HL-60/S4 treated with retinoic acid at 250 ng/mL for 4 days and 3 days (cell line): ENCODE measurements around the gene ADK.
"Not testable (repeated sequence)": the region's sequence is repeated elsewhere in the genome, so short reads cannot be mapped to it uniquely, and the experiment has no call there.

ENCODE experiments used
- in situ Hi-C: fragments of 300-500 bp; cut with MboI; formaldehyde crosslinking; loops from 2 replicates; pipeline ENCODE4 v1.7.0; 2022; ENCODE audit warnings: low sequenced_read_pairs

Gene ADK

DNA sequence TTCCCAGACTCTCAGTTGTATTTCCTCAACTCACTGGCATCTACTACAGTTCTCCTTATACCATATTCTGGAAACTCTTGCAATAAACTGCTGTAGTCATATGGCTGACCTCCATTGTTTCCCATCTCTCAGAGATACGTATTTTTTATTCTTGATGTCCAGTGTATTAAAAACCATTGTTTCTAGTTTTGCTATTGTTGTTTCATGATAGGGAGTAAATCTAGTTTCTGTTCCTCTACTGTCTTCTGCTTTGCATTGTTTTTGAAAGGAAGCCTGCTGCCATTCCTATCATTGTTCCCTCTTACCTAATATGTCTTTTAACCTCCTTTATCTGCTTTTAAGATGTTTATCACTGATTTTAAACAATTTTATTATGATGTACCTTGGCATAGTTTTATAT, 255.0 kb downstream of the ADK start:
- in situ Hi-C loops, result no loop called here

DNA sequence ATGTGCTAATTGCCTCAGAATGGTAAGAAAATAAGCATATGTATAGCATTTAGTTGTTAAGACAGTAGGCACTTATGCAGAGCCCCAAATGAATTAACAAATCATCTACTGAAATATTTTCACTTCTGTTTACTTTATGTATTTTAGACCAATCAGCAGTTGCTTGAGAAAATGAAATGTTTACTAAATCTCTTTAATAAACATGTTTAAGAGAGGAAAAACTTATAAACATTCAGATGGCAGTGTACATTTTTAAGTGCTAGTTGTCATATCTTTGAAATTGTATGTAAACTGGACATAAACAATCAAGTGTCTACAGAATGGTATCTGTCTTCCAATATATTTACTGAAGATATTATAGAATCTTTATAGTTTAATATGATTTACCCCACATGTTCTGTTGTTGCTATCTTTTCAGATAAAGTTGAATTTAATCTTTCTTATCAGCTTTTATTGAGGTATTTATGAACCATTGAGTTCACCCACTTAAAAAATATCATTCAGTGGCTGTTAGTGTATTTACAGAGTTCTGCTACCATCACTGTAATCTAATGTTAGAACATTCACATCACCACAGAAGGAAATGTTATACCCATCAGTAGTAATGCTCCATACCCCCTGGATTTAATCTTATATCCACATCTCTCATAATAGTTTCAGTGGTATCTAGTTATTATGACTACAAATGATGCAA, 264.3 kb downstream of the ADK start:
- in situ Hi-C loops, result no loop called here

DNA sequence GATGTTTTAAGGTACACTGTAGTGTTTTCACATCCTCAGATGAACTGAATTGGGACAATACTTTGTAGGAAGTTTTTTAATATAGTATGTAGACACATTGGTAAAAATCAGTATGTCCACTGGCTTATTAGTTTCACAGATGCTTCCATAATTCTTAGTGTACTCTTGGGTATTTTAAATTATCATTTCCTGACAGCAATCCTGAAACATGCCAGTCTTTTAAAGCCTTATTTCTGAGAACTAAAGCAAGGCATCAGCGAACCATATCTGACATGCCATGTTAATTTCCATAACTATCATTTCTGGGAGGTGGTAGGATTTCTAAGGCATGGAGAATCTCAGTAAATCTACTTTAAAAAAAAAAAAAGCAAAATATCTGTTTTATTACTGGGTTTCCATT, 266.4 kb downstream of the ADK start:
- in situ Hi-C loops, result no loop called here

DNA sequence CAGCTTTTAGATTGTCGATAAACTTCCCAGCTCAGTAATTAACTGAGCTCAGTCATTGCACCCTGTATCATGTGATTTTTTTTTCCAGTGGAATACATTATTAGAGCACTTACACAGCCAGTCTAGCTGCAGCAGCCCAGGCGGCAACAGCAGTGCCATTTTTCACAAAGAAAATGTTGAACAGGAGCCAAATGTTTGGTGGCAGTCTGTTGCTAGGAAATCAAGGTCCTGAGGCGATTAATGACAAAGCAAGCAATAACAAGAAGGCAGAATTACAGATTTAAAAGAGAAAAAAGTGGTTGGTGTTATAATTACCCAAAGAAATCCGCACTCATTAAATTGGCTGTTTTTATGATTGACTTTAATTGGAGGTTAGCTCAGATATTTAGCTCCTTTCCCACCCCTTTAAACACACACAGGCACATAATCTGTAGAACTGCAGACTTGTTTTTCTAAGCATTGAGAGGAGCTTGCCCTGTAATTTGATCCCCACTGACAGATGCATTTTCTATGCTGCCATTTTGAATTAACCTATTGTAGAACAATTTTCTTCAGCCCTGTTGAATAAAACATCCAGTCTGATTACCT, 267.4 kb downstream of the ADK start:
- in situ Hi-C loops, result no loop called here

DNA sequence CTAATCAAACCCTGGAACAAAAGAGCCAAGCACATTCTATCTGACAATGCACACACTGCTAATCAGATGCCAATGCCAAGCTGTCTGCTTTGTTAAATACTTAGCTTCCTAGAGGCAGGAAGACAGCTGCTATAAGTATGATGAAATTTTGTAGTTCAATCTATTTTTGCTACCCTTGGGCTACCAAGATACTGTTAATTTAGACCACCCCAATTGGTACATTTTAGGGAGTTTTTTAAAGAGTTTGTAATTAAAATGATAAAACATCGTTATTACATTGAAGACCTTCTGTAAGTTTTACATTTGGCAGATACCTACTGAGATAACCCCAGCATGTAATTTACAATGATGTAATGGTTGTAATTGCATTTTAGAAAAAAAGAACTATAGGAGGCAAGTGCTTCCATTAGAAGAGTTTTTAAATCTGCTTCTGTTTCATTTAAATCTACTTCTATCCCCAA, 268.5 kb downstream of the ADK start:
- in situ Hi-C loops, result no loop called here

DNA sequence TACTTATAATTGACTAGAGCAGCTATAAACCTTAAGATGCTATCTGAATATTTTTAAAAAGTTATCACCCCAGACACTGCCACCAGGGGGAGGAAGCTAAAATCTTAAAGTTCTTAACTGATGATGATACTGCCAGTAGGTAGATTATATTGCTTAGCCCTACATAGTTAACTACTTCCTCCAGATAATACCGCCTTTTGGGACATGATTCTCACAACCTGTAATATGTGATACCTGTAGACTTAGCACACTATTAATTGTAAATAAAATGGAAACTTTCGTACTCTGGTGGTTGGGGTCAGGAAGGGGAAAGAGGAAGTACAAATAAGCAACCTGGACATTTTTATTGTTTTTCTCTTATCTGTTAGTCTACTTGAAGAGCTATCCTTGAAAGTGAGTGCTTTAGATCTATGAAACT, 268.9 kb downstream of the ADK start:
- in situ Hi-C loops, result no loop called here

DNA sequence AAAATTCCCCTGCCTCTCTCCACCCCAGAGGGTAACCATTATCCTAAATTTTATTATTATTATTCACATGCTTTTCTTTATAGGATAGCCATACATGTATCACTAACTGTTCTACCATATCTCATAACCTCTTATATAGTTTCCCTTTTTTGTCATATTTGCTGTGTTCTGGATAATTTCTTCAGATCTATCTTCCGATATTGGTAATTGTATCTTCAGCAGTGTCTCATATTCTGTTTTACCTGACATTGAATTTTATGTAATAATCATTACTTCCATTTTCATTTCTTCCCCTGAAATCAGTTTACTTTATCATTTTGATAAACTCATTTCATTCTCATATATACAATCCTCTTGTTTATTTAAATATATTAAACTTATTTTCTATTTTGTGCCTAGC, 273.5 kb downstream of the ADK start:
- in situ Hi-C loops, result no loop called here

DNA sequence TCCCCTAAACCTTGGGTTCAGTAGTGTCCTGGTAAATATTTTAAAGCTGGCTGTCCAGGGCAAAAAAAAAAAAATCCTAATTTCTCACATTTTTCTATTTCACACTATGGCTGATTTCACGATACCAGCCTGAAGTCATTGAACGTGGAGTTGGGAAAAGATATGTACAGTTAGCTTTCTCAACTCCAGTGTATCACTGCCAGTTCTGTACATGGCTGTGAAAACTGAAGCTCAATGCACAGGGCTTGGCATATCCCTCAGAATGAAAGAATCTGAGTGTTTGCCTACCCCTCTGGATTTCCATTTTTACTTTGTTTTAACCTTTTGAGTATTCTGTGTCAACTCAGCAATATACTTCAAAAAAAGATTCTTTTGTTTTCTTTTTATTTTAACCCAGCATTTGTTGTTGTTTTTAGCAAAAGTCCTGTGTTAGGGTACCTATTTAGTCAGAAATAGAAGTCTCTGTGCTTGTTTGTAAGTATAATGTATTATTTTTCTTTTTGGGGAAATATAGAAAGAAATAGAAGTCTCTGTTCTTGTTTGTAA, 274.5 kb downstream of the ADK start:
- in situ Hi-C loops, result no loop called here

DNA sequence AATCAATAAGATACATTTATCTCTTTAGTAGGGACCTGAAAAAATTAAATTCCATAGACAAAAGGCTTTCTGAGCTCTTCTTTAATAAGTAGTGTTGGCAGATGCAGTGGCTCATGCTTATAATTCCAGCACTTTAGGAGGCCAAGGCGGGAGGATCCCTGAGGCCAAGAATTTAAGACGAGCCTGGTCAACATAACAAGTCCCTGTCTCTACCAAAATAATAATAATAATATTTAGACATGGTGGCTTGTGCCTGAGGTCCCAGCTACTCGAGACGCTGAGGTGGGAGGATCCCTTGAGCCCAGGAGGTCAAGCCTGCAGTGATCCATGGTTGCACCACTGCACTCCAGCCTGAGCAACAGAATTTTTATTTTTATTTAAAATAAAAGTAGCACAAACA, 280.8 kb downstream of the ADK start:
- in situ Hi-C loops, result no loop called here

DNA sequence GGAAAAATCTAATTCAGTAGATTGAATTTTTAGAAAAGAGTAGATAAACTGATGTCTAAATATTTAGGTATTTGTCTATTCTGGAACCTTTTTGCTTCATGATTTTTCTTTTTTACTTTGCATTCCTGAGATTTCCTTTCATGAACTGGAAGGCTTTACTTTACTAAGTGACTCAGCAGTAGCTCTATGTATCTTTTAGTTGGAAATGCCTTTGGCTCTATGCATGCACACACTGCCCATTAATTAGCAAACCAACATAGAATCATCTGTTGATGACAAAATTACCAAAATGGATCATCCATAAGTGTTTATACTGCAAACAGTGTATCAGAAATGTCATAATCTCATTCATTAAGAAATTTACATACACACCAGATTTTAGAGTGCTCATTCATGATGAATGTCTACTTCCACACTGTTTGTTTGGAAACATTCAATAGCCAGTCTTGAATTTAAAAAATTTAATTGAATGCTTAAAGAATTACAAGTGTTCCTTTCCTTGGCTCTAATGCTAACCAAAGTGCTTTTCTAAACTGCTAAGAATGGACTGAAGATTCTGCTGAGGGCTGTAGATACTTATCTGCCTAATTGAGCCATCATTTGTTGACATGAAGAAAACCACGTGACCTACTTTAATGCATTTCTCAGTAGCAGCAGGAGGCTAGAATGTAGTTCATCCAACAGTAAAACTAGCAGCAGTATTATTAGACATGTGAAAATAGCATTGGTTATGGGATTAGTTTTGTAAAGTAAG, 282.0 kb downstream of the ADK start:
- in situ Hi-C loops, result no loop called here

DNA sequence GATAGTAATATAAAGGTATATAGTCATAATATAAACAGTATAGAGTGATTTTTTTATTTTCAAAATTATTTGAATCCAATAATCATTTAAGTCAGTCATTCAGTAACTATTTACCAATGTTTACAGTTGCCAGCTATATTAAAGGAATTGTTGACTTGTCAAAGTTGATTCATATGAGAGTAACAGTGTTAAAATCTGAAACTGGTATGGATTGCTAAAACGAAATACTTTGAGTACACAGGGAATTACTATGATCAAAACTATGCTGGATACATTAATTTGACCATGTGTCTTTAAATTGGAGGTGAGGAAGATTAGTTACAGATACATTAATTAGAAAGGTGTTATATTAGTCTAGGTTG, 282.6 kb downstream of the ADK start:
- in situ Hi-C loops, result no loop called here

DNA sequence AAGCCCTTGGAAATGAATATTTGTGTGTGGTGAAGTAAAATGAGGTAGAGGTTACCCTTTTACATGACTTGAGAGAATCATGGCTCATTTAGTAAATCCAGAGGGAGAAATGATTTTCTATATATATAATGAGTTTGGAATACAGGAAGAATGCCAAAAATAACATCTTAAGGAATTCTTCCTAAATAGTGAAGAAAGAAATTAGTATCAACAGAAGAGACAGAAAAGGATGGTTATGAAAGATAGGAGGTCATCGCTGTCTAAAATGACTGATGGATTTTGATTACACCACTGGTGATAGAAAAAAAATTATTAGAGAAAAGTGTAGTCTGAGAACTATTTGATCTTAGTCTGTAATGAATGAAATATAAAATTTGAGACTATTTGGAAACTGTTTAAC, 283.0 kb downstream of the ADK start:
- in situ Hi-C loops, result no loop called here

DNA sequence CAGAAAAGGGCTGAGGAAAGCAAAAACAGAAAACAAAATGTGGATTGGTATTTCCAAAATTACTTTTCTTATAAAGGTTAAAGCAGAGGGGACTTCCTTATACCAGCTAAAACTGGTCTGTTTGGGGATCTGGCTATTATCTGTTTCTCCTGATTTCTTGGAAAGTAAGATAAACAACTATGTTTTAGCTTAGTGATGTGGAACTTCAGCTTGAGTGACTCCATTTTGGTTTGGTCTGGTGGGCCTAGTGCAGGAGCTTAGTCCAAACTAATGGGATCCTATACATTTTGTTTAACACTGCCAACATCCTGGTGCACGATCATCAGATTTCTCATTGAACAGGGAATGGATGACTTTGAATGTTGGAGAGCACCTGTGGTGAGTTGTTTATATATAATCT, 283.5 kb downstream of the ADK start:
- in situ Hi-C loops, result no loop called here

DNA sequence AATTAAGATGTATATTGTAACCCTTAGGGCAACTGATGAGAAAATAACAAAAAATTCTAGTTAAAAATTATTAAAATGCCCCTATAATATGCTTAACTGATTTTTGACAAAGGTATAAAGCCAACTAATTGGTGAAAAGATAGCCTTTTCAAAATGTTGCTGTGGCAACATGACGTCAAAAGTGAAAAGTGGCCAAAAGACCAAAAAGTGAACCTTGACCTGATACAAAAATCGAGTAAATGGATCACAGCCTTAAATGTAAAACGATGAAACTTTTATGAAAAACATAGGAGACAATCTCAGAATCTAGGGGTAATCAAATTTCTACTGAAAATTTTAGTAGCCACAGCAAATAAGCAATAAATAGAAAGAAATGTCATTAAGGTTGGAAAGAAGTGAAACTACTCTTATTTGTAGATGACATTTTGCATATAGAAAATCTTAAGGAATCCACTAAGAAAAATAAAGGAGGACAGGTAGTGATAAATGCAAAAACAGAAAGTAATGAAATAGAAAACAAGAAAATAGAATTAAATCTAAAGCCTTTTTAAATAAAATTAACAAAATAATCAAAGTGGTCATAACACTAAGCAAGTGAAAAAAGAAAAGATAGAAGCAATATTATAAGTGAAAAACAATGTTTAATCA, 285.6 kb downstream of the ADK start:
- in situ Hi-C loops, result no loop called here

DNA sequence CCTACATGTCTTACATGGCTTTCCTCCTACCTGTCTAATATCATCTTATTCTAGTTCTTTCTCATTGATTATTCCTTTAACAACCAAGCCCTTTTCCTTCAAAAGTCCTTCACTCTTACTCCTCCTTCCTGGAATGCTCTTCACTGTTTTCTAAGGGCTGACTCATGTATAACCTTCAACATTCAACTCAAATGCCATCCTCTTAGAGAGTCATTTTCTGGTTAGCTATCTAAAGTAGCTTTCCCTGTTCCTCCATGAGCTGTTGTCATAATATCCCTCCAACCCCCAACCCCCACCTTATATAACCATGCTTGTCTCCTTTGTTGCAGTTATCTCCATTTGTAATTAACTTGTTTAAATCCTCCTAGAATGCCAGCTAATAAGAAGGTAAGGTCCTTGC, 286.8 kb downstream of the ADK start:
- in situ Hi-C loops, result no loop called here

DNA sequence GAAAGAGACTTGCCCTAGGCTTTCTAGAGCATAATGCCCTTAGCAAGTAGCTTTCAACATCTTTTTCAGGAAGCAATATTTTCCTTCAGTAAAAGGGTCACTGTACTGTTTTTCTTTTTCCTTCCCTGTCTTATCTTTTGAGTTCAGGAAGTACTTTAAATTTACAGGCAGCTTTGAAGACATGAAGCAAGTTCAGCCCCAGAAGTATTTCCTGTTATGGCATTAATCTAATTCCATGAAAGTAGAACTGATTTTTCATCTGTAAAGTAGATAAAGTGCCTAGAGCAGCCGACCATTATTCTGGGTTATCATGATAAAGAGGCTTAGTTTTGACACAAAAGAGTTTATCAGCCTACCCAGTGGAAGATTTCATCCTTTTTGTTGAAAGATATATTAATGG, 288.2 kb downstream of the ADK start:
- in situ Hi-C loops, result no loop called here

DNA sequence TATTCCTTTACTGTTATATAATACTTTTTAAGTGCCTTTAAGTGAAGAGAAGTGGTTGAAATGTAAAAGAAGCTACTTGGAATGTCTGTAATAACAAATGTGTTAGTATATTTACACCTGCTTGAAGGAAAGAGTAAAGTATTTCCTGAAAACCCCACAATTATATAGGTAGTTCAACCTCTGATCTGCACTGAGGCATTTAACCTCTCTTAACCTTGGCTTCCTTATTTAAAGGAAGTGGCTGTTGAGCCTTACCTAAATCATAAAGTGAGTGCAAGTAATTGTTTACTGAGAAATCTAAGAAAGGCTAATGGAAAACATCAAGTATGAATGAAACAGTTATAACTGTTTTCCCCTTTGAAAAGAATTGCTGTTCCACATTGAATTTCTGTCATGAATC, 294.5 kb downstream of the ADK start:
- in situ Hi-C loops, result no loop called here

DNA sequence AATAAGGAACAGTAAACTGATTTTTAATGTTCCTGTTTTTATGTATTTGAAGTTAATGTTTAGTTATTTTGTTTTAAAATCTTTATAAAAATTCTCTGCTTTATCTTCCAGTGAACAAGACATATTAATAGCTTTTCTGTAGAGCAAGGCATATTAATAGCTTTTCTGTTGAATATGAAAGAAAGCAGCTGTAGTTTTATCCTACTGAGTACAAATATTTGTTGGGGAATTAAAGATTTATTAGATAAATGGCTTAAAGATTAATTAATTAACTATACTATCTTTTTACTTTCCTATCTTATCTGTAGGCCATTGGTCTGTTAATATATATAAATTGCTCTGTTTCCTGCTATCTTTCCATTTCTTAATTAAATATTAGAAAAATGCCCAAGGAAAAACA, 299.6 kb downstream of the ADK start:
- in situ Hi-C loops, result no loop called here

DNA sequence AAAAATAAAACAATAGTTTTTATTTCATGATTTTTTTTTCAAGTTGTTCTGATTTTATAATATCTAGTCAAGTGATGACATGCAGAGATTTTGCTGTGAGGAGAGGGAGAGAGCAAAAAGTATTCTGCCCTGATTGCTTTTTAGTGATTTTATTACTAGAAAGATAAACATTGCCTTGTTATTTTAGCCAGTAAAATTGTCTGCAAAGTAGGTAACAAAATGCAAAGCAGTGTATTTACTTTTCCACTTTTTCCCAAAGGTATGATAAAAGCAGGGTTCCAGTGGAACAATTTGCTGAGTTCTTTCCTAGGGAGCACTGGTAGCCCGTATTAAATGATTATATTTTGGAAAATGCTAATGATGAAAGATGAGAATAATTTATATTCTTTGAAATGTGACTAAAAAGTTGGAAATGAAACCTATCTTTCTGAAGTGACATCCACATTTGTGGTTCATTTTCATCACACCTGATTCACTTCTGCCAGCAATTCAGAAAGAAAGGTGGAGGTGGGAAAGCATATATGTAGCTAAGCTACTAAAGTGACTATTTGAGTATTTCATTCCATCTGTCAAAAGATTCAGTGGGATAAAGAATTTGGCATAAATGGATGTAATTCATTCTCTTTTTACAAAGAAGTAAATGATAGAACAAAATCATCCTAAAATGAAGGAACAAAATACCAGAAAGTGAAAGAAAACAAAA, 300.3 kb downstream of the ADK start:
- in situ Hi-C loops, result no loop called here

DNA sequence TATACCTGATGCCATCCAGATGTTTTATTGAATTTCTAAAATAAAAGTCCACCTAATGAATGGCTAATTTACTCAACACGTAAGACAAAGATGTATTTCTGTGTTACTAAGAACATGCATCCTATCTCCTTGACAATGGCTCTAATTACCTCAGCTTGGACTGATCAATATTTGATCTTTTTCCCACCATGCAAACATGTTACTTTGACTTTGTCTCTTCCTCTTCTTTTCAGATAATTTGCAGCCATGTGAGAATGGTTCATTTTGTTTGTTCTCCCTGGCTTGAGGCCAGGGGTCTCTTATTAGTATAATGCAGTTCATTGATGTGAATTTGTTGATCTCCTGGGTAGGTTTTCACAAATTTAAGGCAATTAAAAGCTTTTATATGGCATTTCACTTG, 302.1 kb downstream of the ADK start:
- in situ Hi-C loops, result no loop called here

DNA sequence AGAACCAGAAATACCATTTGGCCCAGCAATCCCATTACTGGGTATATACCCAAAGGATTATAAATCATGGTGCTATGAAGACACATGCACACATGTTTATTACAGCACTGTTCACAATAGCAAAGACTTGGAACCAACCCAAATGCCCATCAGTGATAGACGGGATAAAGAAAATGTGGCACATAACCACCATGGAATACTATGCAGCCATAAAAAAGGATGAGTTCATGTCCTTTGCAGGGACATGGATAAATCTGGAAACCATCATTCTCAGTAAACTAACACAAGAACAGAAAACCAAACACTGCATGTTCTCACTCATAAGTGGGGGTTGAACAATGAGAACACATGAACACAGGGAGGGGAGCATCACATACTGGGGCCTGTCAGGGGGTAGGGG, 306.5 kb downstream of the ADK start:
- in situ Hi-C loops, result not testable (repeated sequence)
